CD14-positive monocyte (primary cell): ENCODE results near the gene FANCG. TPM values are rescaled to one million over a fixed set of nuclear protein-coding genes. Genes with fewer than 3 reads are reported as not detected.
A peak's percentile ranks its signal among the peaks of the same experiment; 100 is the strongest.

ENCODE experiments used
- DNase-seq, 3 donors: peaks; one replicate each; pipeline ENCODE4 v3.0.0-alpha.2; 2011 to 2022
- H2AFZ ChIP-seq: 2 replicates; pipeline ENCODE4 v1.6.0; 2012; ENCODE audit warnings: mild to moderate bottlenecking, low read depth, low read length, inconsistent platforms; ENCODE audit not compliant: insufficient read depth, poor library complexity, severe bottlenecking
- H3K27ac ChIP-seq, 2 donors: 1 replicate in 1 of 2; 2 replicates in 1 of 2; pipeline ENCODE4 v1.5.1; 2012 to 2013; ENCODE audit warnings: low read length in 2 of 2, control low read depth in 1 of 2, inconsistent platforms in 1 of 2, low read depth in 1 of 2, mild to moderate bottlenecking in 1 of 2
- H3K27me3 ChIP-seq, 2 donors: one replicate each; pipeline versions ENCODE4 v1.6.0 to v1.6.1; 2011 to 2013; ENCODE audit warnings: low read length in 2 of 2; ENCODE audit not compliant: control insufficient read depth in 2 of 2, insufficient read depth in 2 of 2
- H3K36me3 ChIP-seq, 2 donors: replicated peaks in 1 of 2; 1 replicate in 1 of 2; 2 replicates in 1 of 2; pipeline versions ENCODE4 v1.5.1 to v1.6.1; 2012 to 2013; ENCODE audit warnings: low read length in 2 of 2, control low read depth in 1 of 2, inconsistent platforms in 1 of 2, mild to moderate bottlenecking in 1 of 2; ENCODE audit not compliant: insufficient read depth in 2 of 2, control insufficient read depth in 1 of 2
- H3K4me1 ChIP-seq, 2 donors: 1 replicate in 1 of 2; 2 replicates in 1 of 2; pipeline versions ENCODE4 v1.5.1 to v1.6.1; 2012 to 2013; ENCODE audit warnings: low read length in 2 of 2, control low read depth in 1 of 2, inconsistent platforms in 1 of 2, mild to moderate bottlenecking in 1 of 2, moderate library complexity in 1 of 2; ENCODE audit not compliant: insufficient read depth in 2 of 2, control insufficient read depth in 1 of 2
- H3K4me2 ChIP-seq: replicated peaks from 2 replicates; pipeline ENCODE3; 2012; ENCODE audit warnings: low read length, moderate library complexity, mild to moderate bottlenecking; ENCODE audit not compliant: poor library complexity, severe bottlenecking; ENCODE audit errors: extremely low read depth
- H3K4me3 ChIP-seq, 3 experiments: fragments of 200-600 bp in 1 of 3; sonication (generic) in 1 of 3; replicated peaks in 1 of 3; 1 replicate in 2 of 3; 2 replicates in 1 of 3; pipeline ENCODE4 v1.5.1; 2011 to 2013; ENCODE audit warnings: low read length in 3 of 3, mild to moderate bottlenecking in 3 of 3, control low read depth in 2 of 3, low read depth in 2 of 3, inconsistent platforms in 1 of 3, moderate library complexity in 1 of 3
- H3K79me2 ChIP-seq: 2 replicates; pipeline ENCODE4 v1.6.0; 2012; ENCODE audit warnings: mild to moderate bottlenecking, control low read depth, inconsistent platforms, low read length, moderate library complexity; ENCODE audit not compliant: insufficient read depth
- H3K9ac ChIP-seq: 2 replicates; pipeline ENCODE4 v1.6.0; 2017; ENCODE audit warnings: low read length, mild to moderate bottlenecking; ENCODE audit not compliant: insufficient read depth, poor library complexity, severe bottlenecking
- H3K9me3 ChIP-seq, 2 donors: replicated peaks in 1 of 2; 1 replicate in 1 of 2; 2 replicates in 1 of 2; pipeline versions ENCODE4 v1.5.1 to v1.6.1; 2012 to 2013; ENCODE audit warnings: low read length in 2 of 2, control low read depth in 1 of 2; ENCODE audit not compliant: control insufficient read depth in 1 of 2, insufficient read depth in 1 of 2
- H4K20me1 ChIP-seq: 2 replicates; pipeline ENCODE4 v1.6.0; 2012; ENCODE audit warnings: mild to moderate bottlenecking, low read length, control low read depth, moderate library complexity; ENCODE audit not compliant: insufficient read depth
- H3K27ac Mint-ChIP-seq, 7 donors: one replicate each; pipeline ENCODE4 v1.8.0; 2020; ENCODE audit warnings: mild to moderate bottlenecking in 7 of 7, mixed read lengths in 7 of 7, moderate library complexity in 6 of 7, inconsistent platforms in 2 of 7
- H3K27me3 Mint-ChIP-seq, 3 donors: one replicate each; pipeline ENCODE4 v1.8.0; 2021 to 2022; ENCODE audit warnings: low read depth in 3 of 3, mild to moderate bottlenecking in 3 of 3, mixed read lengths in 3 of 3, moderate library complexity in 3 of 3, inconsistent platforms in 1 of 3
- H3K36me3 Mint-ChIP-seq, 2 donors: one replicate each; pipeline ENCODE4 v1.8.0; 2020; ENCODE audit warnings: mixed read lengths in 2 of 2, inconsistent platforms in 1 of 2, mild to moderate bottlenecking in 1 of 2
- H3K4me1 Mint-ChIP-seq: one replicate; pipeline ENCODE4 v1.8.0; 2020; ENCODE audit warnings: mild to moderate bottlenecking, mixed read lengths
- H3K4me3 Mint-ChIP-seq, 2 donors: one replicate each; pipeline ENCODE4 v1.8.0; 2020; ENCODE audit warnings: mild to moderate bottlenecking in 2 of 2, mixed read lengths in 2 of 2, moderate library complexity in 1 of 2
- H3K9me3 Mint-ChIP-seq, 7 donors: one replicate each; pipeline ENCODE4 v1.8.0; 2020 to 2022; ENCODE audit warnings: mixed read lengths in 7 of 7, mild to moderate bottlenecking in 6 of 7, moderate library complexity in 6 of 7, inconsistent platforms in 2 of 7
- WGBS: methylation state at CpG from one replicate; pipeline ENCODE4 v1.1.5; 2013; ENCODE audit warnings: missing lambda C conversion rate; ENCODE audit not compliant: insufficient coverage; 5-methylcytosine and 5-hydroxymethylcytosine counted together
- intact Hi-C, 2 donors: fragments of 100-400 bp; cut with micrococcal nuclease; formaldehyde crosslinking; loops; one replicate each; pipeline versions ENCODE4 v1.15.0 to v1.15.1; 2023
- polyA plus RNA-seq, 3 donors: library from polyadenylated mRNA; depleted of rRNA in 1 of 3; unstranded in 2 of 3; stranded (reverse) in 1 of 3; fragments of 300-500 nt in 2 of 3; fragments of >200 nt in 1 of 3; fragmentation: Illumina TruSeq in 2 of 3; gene quantifications; 1 replicate in 2 of 3; 2 replicates in 1 of 3; pipeline ENCODE4 v1.2.3, GENCODE V29; 2012 to 2021
- TF ChIP-seq, protein P1 (sequence below): fragments of 200-600 bp; IDR thresholded peaks from one replicate; pipeline ENCODE4 v1.8.0; 2022; ENCODE audit warnings: antibody characterized with exemption, mild to moderate bottlenecking

Gene FANCG
- polyA plus RNA-seq, 3 donors = 2.0 to 7.0 (median 2.5) TPM

- peak overlapping the region; percentile 99 to 100 (median 99) for H3K27ac Mint-ChIP-seq
- H3K4me2 ChIP-seq = peak overlapping the region; percentile 89
- peaks cover 38% of the 10 kb centered on the region for H4K20me1 ChIP-seq
- peak overlapping the region; percentile 52 to 91 (median 72) for H3K4me3 ChIP-seq
- peak overlapping the region; percentile 81 for H2AFZ ChIP-seq
- peaks cover 58% of the 10 kb centered on the region for H3K4me1 Mint-ChIP-seq
- peak; percentile 85 to 92 (median 91) for DNase-seq
- intact Hi-C loops = loop anchor here (2.0 to 10.0 kb wide), 10 partner anchors 43 to 617 kb away; partner anchors contain the start of genes CCDC107 (in 1 of the 2), CCL27 (in 1 of the 2), CREB3 (in 1 of the 2) and DNAJB5 (in 1 of the 2)
- peaks cover 7 to 20% of the 10 kb centered on the region in 2 donors for H3K36me3 Mint-ChIP-seq
- H3K27ac ChIP-seq = peak overlapping the region; percentile 95 to 98
- H3K9me3 ChIP-seq = no peaks in the 10 kb centered on the region
- TF ChIP-seq, protein P1, sequence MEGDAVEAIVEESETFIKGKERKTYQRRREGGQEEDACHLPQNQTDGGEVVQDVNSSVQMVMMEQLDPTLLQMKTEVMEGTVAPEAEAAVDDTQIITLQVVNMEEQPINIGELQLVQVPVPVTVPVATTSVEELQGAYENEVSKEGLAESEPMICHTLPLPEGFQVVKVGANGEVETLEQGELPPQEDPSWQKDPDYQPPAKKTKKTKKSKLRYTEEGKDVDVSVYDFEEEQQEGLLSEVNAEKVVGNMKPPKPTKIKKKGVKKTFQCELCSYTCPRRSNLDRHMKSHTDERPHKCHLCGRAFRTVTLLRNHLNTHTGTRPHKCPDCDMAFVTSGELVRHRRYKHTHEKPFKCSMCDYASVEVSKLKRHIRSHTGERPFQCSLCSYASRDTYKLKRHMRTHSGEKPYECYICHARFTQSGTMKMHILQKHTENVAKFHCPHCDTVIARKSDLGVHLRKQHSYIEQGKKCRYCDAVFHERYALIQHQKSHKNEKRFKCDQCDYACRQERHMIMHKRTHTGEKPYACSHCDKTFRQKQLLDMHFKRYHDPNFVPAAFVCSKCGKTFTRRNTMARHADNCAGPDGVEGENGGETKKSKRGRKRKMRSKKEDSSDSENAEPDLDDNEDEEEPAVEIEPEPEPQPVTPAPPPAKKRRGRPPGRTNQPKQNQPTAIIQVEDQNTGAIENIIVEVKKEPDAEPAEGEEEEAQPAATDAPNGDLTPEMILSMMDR = no peak
- WGBS = 0% methylated on average over 10 of the region's 12 CpGs
- H3K9ac ChIP-seq = peak overlapping the region; percentile 89
- H3K27me3 ChIP-seq = no peaks in the 10 kb centered on the region
- H3K9me3 Mint-ChIP-seq = peaks cover 0 to 3% (median 0%) of the 10 kb centered on the region in 7 donors
- H3K4me1 ChIP-seq = peaks cover 51 to 61% of the 10 kb centered on the region in 2 donors
- H3K4me3 Mint-ChIP-seq = peak overlapping the region; percentile 97 to 99
- H3K79me2 ChIP-seq = peaks cover 51% of the 10 kb centered on the region
- no peaks in the 10 kb centered on the region for H3K36me3 ChIP-seq
- peaks cover 0 to 6% (median 0%) of the 10 kb centered on the region in 3 donors for H3K27me3 Mint-ChIP-seq
Measured at GRCh38 chr9:35114840-35115628, 35.3 kb upstream of the FANCG start.

DNA sequence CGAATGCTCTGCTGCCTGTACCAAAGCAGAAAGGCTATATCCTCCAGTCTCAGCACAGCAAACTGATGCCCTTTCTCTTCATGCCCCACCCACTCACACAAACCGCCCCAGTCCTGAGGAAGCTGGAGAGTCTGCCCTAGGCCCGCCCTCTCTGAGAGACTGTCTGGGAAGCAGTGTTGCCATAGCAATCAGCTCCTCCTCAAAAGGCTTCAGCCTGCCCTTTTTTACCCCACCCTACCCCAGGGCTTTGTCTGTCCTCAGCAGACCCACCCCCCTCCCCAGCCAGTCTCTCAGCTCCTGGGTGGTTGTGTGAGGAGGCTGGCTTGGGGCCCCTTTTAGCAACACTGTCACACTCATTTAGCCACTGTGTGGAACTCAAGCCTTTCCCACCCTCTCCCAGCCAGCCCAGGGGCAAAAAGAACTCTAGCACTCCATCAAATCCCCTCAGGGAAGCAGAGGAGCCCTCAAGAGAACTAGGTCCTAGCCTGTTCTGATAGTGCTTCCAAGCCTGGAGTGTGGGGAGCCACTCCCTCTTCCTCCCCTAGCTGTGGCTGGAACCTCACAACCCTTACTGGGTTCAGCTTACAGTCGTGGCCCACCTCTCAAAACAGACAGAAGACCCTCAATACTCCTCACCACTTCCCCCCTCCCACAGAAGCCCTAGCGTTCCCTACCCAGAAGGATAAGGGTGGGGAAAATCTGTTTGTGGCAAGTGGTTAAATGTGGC is 34.5 kb upstream of the FANCG start:
- H3K27me3 Mint-ChIP-seq = peaks cover 0 to 6% (median 0%) of the 10 kb centered on the region in 3 donors
- H3K4me1 Mint-ChIP-seq = peaks cover 66% of the 10 kb centered on the region
- peaks cover 46% of the 10 kb centered on the region for H4K20me1 ChIP-seq
- peaks cover 58 to 68% of the 10 kb centered on the region in 2 donors for H3K4me1 ChIP-seq
- H3K36me3 Mint-ChIP-seq = peaks cover 12 to 28% of the 10 kb centered on the region in 2 donors
- peak overlapping the region; percentile 99 to 100 (median 99) for H3K27ac Mint-ChIP-seq
- H3K9me3 Mint-ChIP-seq = peaks cover 0 to 3% (median 0%) of the 10 kb centered on the region in 7 donors
- TF ChIP-seq, protein P1 = no peak
- peaks cover 0 to 6% of the 10 kb centered on the region in 2 donors for H3K36me3 ChIP-seq
- H3K4me3 Mint-ChIP-seq = peak overlapping the region; percentile 97 to 99
- H3K4me3 ChIP-seq = peak overlapping the region; percentile 52 to 91 (median 72)
- H3K27ac ChIP-seq = peak overlapping the region; percentile 95 to 98
- H3K4me2 ChIP-seq = peak overlapping the region; percentile 89
- no peaks in the 10 kb centered on the region for H3K9me3 ChIP-seq
- no peak overlapping the region for H2AFZ ChIP-seq
- H3K79me2 ChIP-seq = peaks cover 59% of the 10 kb centered on the region
- peak; percentile 85 to 99 (median 95) for DNase-seq
- 4% methylated on average over 3 of the region's 5 CpGs for WGBS
- no peaks in the 10 kb centered on the region for H3K27me3 ChIP-seq
- peak overlapping the region; percentile 89 for H3K9ac ChIP-seq
- intact Hi-C loops = loop anchor here (2.0 to 10.0 kb wide), 7 partner anchors 42 to 618 kb away; partner anchors contain the start of genes CCDC107 (in 1 of the 2), CCL27 (in 1 of the 2), CREB3 (in 1 of the 2) and DNAJB5 (in 1 of the 2)
